HAP-1 (cell line): ENCODE data around the gene USP48.
"Not testable (repeated sequence)": the region's sequence is repeated elsewhere in the genome, so short reads cannot be mapped to it uniquely, and the experiment has no call there.

ENCODE experiments used
- DNase-seq, 2 experiments: peaks; one replicate each; pipeline ENCODE4 v3.0.0-alpha.2; 2016 to 2020; ENCODE audit warnings: low spot score in 2 of 2
- H3K27me3 ChIP-seq: fragments of 250-450 bp; sonication (Bioruptor Pico); 2 replicates; pipeline ENCODE4 v1.5.1; 2020; ENCODE audit warnings: low read depth, mild to moderate bottlenecking, moderate library complexity
- H3K36me3 ChIP-seq: fragments of 250-450 bp; sonication (Bioruptor Pico); replicated peaks from 2 replicates; pipeline ENCODE4 v1.5.1; 2020; ENCODE audit warnings: mild to moderate bottlenecking
- H3K4me1 ChIP-seq: fragments of 250-450 bp; sonication (Bioruptor Pico); 2 replicates; pipeline ENCODE4 v1.5.1; 2020; ENCODE audit warnings: mild to moderate bottlenecking
- H3K4me3 ChIP-seq: fragments of 250-450 bp; sonication (Bioruptor Pico); 2 replicates; pipeline ENCODE4 v1.5.1; 2020; ENCODE audit warnings: mild to moderate bottlenecking, moderate library complexity
- H3K9me3 ChIP-seq: fragments of 250-450 bp; sonication (Bioruptor Pico); 2 replicates; pipeline ENCODE4 v1.5.1; 2020; ENCODE audit warnings: mild to moderate bottlenecking, moderate library complexity
- in situ Hi-C: fragments of 300-500 bp; cut with MboI; formaldehyde crosslinking; loops from 3 replicates; pipeline ENCODE4 v1.14.3; 2020; ENCODE audit warnings: low sequenced_read_pairs, inconsistent platforms, mixed read lengths

Gene USP48

GRCh38 chr1:21636029-21636428, 146.9 kb downstream of the USP48 start:
- Histone ChIP-seq H3K27me3 (no peaks in the 10 kb centered on the region), H3K9me3 (no peaks in the 10 kb centered on the region), H3K4me1 (no peaks in the 10 kb centered on the region; the same call in 1 of the 2 replicates), H3K36me3 (no peaks in the 10 kb centered on the region), H3K4me3 (no peak overlapping the region)
- DNase-seq: no peak
- in situ Hi-C loops: no loop called here

- Histone ChIP-seq H3K4me1 (no peaks in the 10 kb centered on the region; the same call in 1 of the 2 replicates), H3K4me3 (no peak overlapping the region), H3K9me3 (no peaks in the 10 kb centered on the region), H3K27me3 (no peaks in the 10 kb centered on the region), H3K36me3 (no peaks in the 10 kb centered on the region)
- in situ Hi-C loops: no loop called here
- no peak for DNase-seq
Measured at GRCh38 chr1:21634806-21635535, 148.0 kb downstream of the USP48 start.

GRCh38 chr1:21633992-21634805, 148.8 kb downstream of the USP48 start:
- Histone ChIP-seq H3K4me3 (no peak overlapping the region), H3K27me3 (no peaks in the 10 kb centered on the region), H3K36me3 (no peaks in the 10 kb centered on the region), H3K4me1 (no peaks in the 10 kb centered on the region; the same call in 1 of the 2 replicates), H3K9me3 (no peaks in the 10 kb centered on the region)
- DNase-seq: no peak
- in situ Hi-C loops: no loop called here

GRCh38 chr1:21633141-21633755, 149.7 kb downstream of the USP48 start:
- no peaks in the 10 kb centered on the region for H3K27me3 ChIP-seq
- in situ Hi-C loops: no loop called here
- H3K4me1 ChIP-seq: no peaks in the 10 kb centered on the region; the same call in 1 of the 2 replicates
- H3K36me3 ChIP-seq: no peaks in the 10 kb centered on the region
- H3K9me3 ChIP-seq: no peaks in the 10 kb centered on the region
- DNase-seq: no peak
- H3K4me3 ChIP-seq: no peak overlapping the region

- H3K36me3 ChIP-seq: no peaks in the 10 kb centered on the region
- no peaks in the 10 kb centered on the region for H3K27me3 ChIP-seq
- H3K4me1 ChIP-seq: no peaks in the 10 kb centered on the region; the same call in 1 of the 2 replicates
- no peak for DNase-seq
- no peaks in the 10 kb centered on the region for H3K9me3 ChIP-seq
- H3K4me3 ChIP-seq: no peak overlapping the region
- in situ Hi-C loops: no loop called here
Measured at GRCh38 chr1:21631944-21632887, 150.7 kb downstream of the USP48 start.

- H3K4me1 ChIP-seq, H3K27me3 ChIP-seq, in situ Hi-C loops, DNase-seq, H3K36me3 ChIP-seq, H3K4me3 ChIP-seq, H3K9me3 ChIP-seq: not testable (repeated sequence)
Measured at GRCh38 chr1:21631590-21631943, 151.4 kb downstream of the USP48 start.

GRCh38 chr1:21630571-21631343, 152.2 kb downstream of the USP48 start:
- Histone ChIP-seq H3K4me3 (no peak overlapping the region), H3K9me3 (no peaks in the 10 kb centered on the region), H3K27me3 (no peaks in the 10 kb centered on the region), H3K4me1 (no peaks in the 10 kb centered on the region; the same call in 1 of the 2 replicates), H3K36me3 (no peaks in the 10 kb centered on the region)
- in situ Hi-C loops: no loop called here
- DNase-seq: no peak

GRCh38 chr1:21629971-21630370, 153.0 kb downstream of the USP48 start:
- Histone ChIP-seq H3K4me3 (no peak overlapping the region), H3K4me1 (no peaks in the 10 kb centered on the region; the same call in 1 of the 2 replicates), H3K9me3 (no peaks in the 10 kb centered on the region), H3K36me3 (no peaks in the 10 kb centered on the region), H3K27me3 (no peaks in the 10 kb centered on the region)
- no peak for DNase-seq
- in situ Hi-C loops: no loop called here

GRCh38 chr1:21628798-21629393, 154.1 kb downstream of the USP48 start:
- no peak overlapping the region for H3K4me3 ChIP-seq
- no peak for DNase-seq
- H3K9me3 ChIP-seq: no peaks in the 10 kb centered on the region
- H3K36me3 ChIP-seq: no peaks in the 10 kb centered on the region
- H3K4me1 ChIP-seq: no peaks in the 10 kb centered on the region; the same call in 1 of the 2 replicates
- in situ Hi-C loops: no loop called here
- no peaks in the 10 kb centered on the region for H3K27me3 ChIP-seq
